HepG2 (cell line): ENCODE measurements around the gene CEP250. TPM values are rescaled to one million over a fixed set of nuclear protein-coding genes. Genes with fewer than 3 reads are reported as not detected.

Experiments used
- ATM ChIP-seq: fragments of 450-650 bp; IDR thresholded peaks from 2 replicates; pipeline ENCODE4 v1.7.1; 2017; ENCODE audit warnings: mild to moderate bottlenecking, borderline replicate concordance
- CENPX ChIP-seq: sonication (generic); formaldehyde crosslinking; IDR thresholded peaks from 2 replicates; pipeline ENCODE4 v1.9.0; 2021; ENCODE audit warnings: mild to moderate bottlenecking, missing genetic modification reagents, moderate library complexity
- EHMT2 ChIP-seq: fragments of 200-600 bp; sonication (generic); IDR thresholded peaks from 2 replicates; pipeline ENCODE4 v1.7.0; 2017; ENCODE audit warnings: antibody characterized with exemption, low read depth, low read length, borderline replicate concordance
- GABPA ChIP-seq, 2 experiments: IDR thresholded peaks; 2 replicates each; pipeline ENCODE4 v1.6.1; 2011 to 2016; ENCODE audit warnings: low read depth in 2 of 2, low read length in 1 of 2, missing biosample characterization in 1 of 2, missing genetic modification characterization in 1 of 2
- LBX2 ChIP-seq: sonication (generic); formaldehyde crosslinking; IDR thresholded peaks from 2 replicates; pipeline ENCODE4 v1.5.0; 2020; ENCODE audit warnings: missing genetic modification reagents, mild to moderate bottlenecking, borderline replicate concordance
- MIER3 ChIP-seq: IDR thresholded peaks from 2 replicates; pipeline ENCODE4 v1.6.1; 2016; ENCODE audit warnings: missing compliant biosample characterization, borderline replicate concordance
- NFKB2 ChIP-seq: sonication (generic); formaldehyde crosslinking; IDR thresholded peaks from 2 replicates; pipeline ENCODE4 v1.4.0; 2020; ENCODE audit warnings: missing genetic modification reagents, borderline replicate concordance
- SALL1 ChIP-seq: sonication (generic); formaldehyde crosslinking; IDR thresholded peaks from 2 replicates; pipeline ENCODE4 v1.8.0; 2022; ENCODE audit warnings: mild to moderate bottlenecking, missing genetic modification reagents
- SMYD3 ChIP-seq: sonication (generic); formaldehyde crosslinking; IDR thresholded peaks from 2 replicates; pipeline ENCODE4 v1.8.1; 2023; ENCODE audit warnings: mild to moderate bottlenecking, missing genetic modification reagents
- TMF1 ChIP-seq: sonication (generic); formaldehyde crosslinking; IDR thresholded peaks from 2 replicates; pipeline ENCODE4 v1.8.1; 2022; ENCODE audit warnings: low read depth, missing genetic modification reagents
- ZBTB34 ChIP-seq: sonication (generic); formaldehyde crosslinking; IDR thresholded peaks from 2 replicates; pipeline ENCODE4 v1.8.0; 2022; ENCODE audit warnings: mild to moderate bottlenecking, missing genetic modification reagents
- ZNF142 ChIP-seq: sonication (generic); formaldehyde crosslinking; IDR thresholded peaks from 2 replicates; pipeline ENCODE4 v1.4.0; 2020; ENCODE audit warnings: missing genetic modification reagents
- ZNF160 ChIP-seq: sonication (generic); formaldehyde crosslinking; IDR thresholded peaks from 2 replicates; pipeline ENCODE4 v1.8.0; 2022; ENCODE audit warnings: mild to moderate bottlenecking, inconsistent platforms, missing genetic modification reagents
- ZNF431 ChIP-seq: sonication (generic); formaldehyde crosslinking; IDR thresholded peaks from 2 replicates; pipeline ENCODE4 v1.9.0; 2022; ENCODE audit warnings: missing genetic modification reagents, low read depth, mild to moderate bottlenecking, borderline replicate concordance
- ZNF589 ChIP-seq: sonication (generic); formaldehyde crosslinking; conservative IDR thresholded peaks from 2 replicates; pipeline ENCODE4 v1.8.0; 2022; ENCODE audit warnings: mild to moderate bottlenecking, moderate library complexity, missing genetic modification reagents
- ZNF652 ChIP-seq: IDR thresholded peaks from 2 replicates; pipeline ENCODE4 v1.6.1; 2016; ENCODE audit warnings: low read depth, borderline replicate concordance
- polyA plus RNA-seq, 8 experiments: library from polyadenylated mRNA; depleted of rRNA in 3 of 8; stranded (reverse) in 7 of 8; unstranded in 1 of 8; fragments of >200 nt; fragmentation: Illumina TruSeq in 4 of 8; extraction: Trizol in 4 of 8; gene quantifications; 2 replicates each; pipeline versions ENCODE4 v1.2.1 to v1.2.3, GENCODE V29; 2011 to 2016; ENCODE audit warnings: low read depth in 4 of 8, missing spikeins in 1 of 8, mixed read lengths in 1 of 8; ENCODE audit not compliant: insufficient read depth in 1 of 8
- total RNA-seq, 5 experiments: library from RNA; depleted of rRNA; stranded (reverse); fragments of >200 nt; fragmentation: Illumina TruSeq; extraction: Trizol; gene quantifications; 2 replicates each; pipeline ENCODE4 v1.2.3, GENCODE V29; 2016; ENCODE audit warnings: low read depth in 1 of 5
- TF ChIP-seq, protein P1 (sequence below): sonication (generic); IDR thresholded peaks from 2 replicates; pipeline ENCODE4 v1.6.1; 2016; ENCODE audit warnings: low read depth, borderline replicate concordance
- TF ChIP-seq, protein P2 (sequence below): IDR thresholded peaks from 2 replicates; pipeline ENCODE4 v1.6.1; 2016; ENCODE audit warnings: low read depth, control low read depth

CEP250 gene
- total and polyA plus RNA-seq, 2 of the 13 experiments (the other 11 are each of a cell fraction or from before 2014, with no cell fraction given), result 28.8 to 55.3 TPM

DNA sequence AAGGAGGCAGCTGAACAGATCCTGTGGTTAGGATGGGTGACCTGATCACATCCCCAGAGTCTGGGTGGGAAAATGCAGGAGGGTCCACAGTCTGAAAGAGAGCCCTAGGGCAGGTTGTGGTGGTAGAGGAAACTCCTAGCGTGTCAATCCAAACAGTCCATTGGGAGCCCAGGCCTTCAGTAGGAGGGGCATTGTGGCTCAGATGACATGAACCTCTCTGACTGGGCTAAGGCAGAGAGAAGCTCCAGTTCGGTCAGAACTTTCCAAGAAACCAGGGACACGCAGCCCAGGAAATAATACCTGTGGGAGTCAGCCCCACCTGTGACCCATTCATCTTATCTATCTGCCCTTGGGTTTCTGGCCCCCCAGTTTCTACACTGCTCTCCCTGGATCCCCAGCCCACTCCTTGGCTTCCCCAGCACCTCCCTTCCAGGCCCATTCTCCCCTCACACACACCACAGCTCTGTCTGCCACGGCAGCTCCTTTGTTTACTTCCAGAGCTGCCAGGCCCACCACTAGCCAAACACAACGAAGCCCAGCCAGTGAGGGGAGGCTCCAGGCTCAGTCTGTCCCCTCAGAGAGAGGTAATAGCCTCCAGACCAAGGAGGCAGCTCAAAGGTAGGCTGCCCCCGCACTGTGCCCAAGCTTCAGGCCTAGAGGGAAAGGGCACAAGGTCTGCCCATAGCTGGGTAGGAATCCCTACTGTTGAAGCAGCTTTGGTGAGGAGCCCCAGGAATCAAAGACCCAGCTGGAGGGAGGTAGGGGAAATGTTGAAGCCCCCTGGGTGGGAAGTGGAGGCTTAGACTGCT lies 23.6 kb upstream of the CEP250 start (continued):
- no peak for TF ChIP-seq ZNF142 (CRISPR knock-in tag)
- no peak; the same call in 1 of the 2 replicates for TF ChIP-seq SALL1 (CRISPR knock-in tag)
- 0 out of 2 replicates have a peak, but pooled peaks have one; percentile 40 for TF ChIP-seq LBX2 (CRISPR knock-in tag)
- no peak for TF ChIP-seq ZNF652 (CRISPR knock-in tag)
- TF ChIP-seq TMF1 (CRISPR knock-in tag), result no peak
- TF ChIP-seq ZNF160, result no peak
- peak; percentile 18; the same call in 1 of the 2 replicates for TF ChIP-seq NFKB2
- TF ChIP-seq GABPA (IDR thresholded peaks at IDR 0.05; ENCODE audit: low read depth, low read length), result no peak
- TF ChIP-seq GABPA (CRISPR knock-in tag; IDR thresholded peaks at IDR 0.05; ENCODE audit: low read depth), result no peak
- no peak for TF ChIP-seq CENPX (CRISPR knock-in tag)
- no peak for TF ChIP-seq ZNF589 (CRISPR knock-in tag)
- no peak for TF ChIP-seq SMYD3 (CRISPR knock-in tag)
- TF ChIP-seq, protein P1, sequence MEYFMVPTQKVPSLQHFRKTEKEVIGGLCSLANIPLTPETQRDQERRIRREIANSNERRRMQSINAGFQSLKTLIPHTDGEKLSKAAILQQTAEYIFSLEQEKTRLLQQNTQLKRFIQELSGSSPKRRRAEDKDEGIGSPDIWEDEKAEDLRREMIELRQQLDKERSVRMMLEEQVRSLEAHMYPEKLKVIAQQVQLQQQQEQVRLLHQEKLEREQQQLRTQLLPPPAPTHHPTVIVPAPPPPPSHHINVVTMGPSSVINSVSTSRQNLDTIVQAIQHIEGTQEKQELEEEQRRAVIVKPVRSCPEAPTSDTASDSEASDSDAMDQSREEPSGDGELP, result no peak
- TF ChIP-seq ZBTB34 (CRISPR knock-in tag), result no peak
- TF ChIP-seq MIER3, result no peak
- TF ChIP-seq, protein P2, sequence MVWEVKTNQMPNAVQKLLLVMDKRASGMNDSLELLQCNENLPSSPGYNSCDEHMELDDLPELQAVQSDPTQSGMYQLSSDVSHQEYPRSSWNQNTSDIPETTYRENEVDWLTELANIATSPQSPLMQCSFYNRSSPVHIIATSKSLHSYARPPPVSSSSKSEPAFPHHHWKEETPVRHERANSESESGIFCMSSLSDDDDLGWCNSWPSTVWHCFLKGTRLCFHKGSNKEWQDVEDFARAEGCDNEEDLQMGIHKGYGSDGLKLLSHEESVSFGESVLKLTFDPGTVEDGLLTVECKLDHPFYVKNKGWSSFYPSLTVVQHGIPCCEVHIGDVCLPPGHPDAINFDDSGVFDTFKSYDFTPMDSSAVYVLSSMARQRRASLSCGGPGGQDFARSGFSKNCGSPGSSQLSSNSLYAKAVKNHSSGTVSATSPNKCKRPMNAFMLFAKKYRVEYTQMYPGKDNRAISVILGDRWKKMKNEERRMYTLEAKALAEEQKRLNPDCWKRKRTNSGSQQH (CRISPR knock-in tag), result peak; percentile 31; the same call in 1 of the 2 replicates
- peak; percentile 84; the same call in 1 of the 2 replicates for TF ChIP-seq ZNF431 (CRISPR knock-in tag)
- no peak for TF ChIP-seq ATM
- TF ChIP-seq EHMT2, result no peak
